ENCODE data around the gene CPSF3.

Gene CPSF3

GRCh38 chr2:9422321-9423099 lies 944 bp upstream of the CPSF3 start:
- DNase-seq, result no peak

DNA sequence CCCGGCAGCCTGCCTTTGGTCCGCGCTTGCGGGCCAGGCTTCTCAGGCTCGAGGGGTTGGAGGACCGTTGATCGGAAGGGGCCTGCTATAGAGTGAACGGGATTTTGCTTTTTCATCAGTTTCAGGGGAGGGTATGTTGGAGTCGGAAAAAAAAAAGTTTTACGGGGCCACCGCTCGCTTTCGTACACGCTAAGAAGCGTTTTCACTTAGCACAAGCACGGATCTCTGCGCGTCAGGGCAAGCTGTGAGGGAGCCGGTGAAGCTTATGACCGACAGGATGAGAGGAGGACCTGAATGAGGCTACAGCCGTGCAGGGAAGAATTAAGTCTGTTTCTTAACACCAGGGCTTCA lies 443 bp downstream of the CPSF3 start:
- no peak for DNase-seq

- no peak for DNase-seq
These were observed 1.2 kb downstream of the CPSF3 start for GRCh38 chr2:9424447-9425164.

DNA sequence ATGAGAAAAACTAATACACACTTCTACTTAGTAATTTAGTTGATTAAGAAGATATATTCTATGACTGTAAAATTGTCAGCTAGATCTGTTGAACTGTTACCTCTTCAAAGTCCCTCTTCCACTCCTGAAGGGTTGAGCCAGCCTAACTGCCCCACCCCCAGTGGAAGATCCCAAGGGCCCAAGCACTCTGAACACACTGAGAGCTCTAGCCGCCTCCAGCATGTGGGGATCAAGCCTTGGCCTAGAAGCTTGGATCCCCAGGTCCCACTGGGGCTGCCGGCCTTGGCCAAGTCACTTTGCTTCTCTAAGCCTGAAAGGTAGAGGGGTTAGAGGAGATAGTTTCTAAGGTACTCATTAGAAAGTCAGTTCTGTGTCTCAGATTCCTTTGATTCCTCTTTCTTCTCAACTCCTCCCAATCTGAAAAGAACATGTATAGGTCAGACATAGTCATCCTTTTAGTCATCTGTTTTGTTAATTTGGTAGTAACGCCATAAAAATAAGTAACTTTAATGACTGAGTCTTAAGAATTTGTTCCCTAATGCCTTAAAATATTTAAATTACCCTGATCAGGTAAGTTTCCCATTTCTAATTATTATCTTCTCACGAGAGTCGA lies 5.6 kb downstream of the CPSF3 start:
- no peak for DNase-seq

DNA sequence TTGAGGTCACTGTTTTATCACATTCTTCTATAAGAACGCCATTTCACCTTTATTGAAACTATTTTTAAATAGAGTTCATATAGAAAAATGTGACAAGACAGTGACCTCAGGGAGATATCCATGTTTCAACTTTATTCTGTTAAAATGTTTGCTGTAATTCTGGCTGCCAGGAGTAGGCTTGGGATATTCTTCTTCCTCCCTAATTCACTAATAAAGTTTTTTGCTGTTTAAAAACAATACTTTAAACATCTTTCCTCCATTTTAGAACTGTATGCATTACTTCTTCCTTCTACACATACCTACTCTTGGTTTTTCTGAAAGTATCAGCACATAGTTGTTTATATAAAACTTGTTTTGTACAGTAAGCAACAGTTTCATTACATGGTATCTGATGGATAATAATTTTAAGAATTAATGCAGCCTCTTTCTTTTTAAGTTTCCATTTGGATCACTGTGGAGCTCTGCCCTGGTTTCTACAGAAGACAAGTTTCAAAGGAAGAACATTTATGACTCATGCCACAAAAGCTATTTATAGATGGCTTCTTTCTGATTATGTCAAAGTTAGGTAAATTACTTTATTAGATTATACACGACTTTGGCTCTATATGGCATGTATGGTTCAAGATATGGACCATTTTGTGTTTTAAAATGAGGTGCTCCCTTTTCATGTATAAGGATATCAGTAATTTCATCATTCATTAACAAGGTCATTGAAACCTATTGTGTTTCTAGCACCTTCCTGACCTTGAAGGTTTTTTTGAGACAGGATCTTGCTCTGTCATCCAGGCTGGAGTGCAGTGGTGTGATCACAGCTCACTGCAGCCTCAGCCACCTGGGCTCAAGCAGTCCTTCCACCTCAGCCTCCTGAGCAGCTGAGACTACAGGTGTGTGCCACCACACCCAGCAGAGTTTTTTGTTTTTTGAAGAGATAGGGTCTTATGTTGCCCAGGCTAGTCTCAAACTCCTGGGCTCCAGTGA lies 7.2 kb downstream of the CPSF3 start:
- no peak for DNase-seq

- DNase-seq, result no peak
These were observed 11.0 kb downstream of the CPSF3 start for GRCh38 chr2:9434489-9434888.

GRCh38 chr2:9439536-9439935 lies 16.1 kb downstream of the CPSF3 start:
- DNase-seq, result no peak

GRCh38 chr2:9440058-9440727 lies 16.7 kb downstream of the CPSF3 start:
- DNase-seq, result no peak

DNA sequence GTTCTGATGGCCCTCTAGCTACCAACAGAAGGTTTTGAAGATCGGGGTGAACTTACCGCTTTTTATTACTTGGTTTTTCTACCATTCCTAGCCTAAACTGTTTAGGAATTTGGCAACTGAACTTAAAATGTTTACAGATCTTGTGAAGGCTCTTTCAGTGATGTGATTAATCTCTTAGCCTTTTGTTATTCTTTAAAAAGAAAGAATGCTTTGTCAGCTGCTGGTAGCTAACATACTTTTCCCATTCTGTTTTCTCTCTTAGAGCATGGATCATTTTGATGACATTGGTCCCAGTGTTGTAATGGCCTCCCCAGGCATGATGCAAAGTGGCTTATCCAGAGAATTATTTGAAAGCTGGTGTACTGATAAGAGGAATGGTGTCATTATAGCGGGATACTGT lies 18.1 kb downstream of the CPSF3 start:
- DNase-seq, result no peak

GRCh38 chr2:9443526-9443925 lies 20.1 kb downstream of the CPSF3 start:
- DNase-seq, result no peak

- DNase-seq, result no peak
These were observed 21.6 kb downstream of the CPSF3 start for GRCh38 chr2:9445089-9445488.

DNA sequence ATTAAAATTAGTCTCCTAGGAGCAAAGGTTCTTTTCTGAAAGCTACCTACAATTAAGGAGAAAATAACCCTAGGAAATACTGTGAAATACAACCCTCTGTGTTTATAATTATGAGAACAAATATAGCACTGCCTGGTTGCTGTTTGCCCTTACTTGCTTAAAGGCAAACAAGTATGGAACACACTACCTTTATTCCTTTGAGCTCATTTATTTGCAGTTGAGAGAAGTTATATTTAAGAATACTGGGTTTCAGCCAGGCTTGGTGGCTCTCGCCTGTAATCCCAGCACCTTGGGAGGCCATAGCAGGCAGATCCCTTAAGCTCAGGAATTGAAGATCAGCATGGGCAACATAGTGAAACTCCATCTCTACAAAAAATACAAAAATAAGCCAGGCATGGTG lies 27.8 kb downstream of the CPSF3 start:
- DNase-seq, result no peak

- no peak for DNase-seq
These were observed 37.1 kb downstream of the CPSF3 start for GRCh38 chr2:9460441-9461017.

GRCh38 chr2:9461079-9461478 lies 37.6 kb downstream of the CPSF3 start:
- DNase-seq, result no peak

GRCh38 chr2:9462313-9462712 lies 38.9 kb downstream of the CPSF3 start:
- no peak for DNase-seq

GRCh38 chr2:9462886-9463697 lies 39.6 kb downstream of the CPSF3 start:
- DNase-seq, result no peak

- no peak for DNase-seq
These were observed 40.2 kb downstream of the CPSF3 start for GRCh38 chr2:9463698-9464034.

DNA sequence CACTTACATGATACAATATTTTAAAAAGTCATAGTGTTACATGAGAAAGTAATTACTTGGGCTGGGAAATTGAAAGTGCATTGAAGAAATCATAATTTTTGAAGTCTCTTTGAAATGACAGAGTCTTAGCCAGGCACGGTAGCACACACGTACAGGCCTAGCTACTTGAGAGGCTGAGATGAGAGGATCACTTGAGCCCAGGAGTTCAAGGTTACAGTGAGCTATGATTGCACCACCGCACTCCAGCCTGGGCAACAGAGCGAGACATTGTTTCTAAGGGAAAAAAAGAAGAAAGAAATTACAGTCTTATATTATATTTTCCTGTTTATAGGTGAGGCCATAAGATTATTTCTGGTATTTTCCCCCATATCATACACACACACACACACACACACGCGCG lies 41.7 kb downstream of the CPSF3 start:
- no peak for DNase-seq

DNA sequence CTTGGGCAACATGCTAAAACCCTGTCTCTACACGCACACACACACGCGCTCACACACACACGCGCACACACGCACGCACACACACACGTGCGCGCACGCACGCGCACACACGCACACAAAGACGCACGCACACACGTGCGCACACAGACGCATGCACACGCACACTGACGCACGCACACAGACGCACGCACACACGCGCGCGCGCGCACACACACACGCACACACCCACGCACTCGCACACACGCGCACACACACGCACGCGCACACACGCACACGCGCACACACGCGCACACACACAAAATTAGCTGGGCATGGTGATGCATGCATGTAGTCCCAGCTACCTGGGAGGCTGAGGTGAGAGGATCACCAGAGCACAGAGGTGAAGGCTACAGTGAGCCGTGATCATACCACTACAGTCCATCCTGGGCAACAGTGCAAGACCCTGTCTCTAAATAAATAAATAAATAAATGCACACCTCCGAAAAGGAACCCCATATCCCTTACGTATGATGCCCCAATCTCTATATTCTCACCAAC lies 42.8 kb downstream of the CPSF3 start:
- DNase-seq, result no peak

DNA sequence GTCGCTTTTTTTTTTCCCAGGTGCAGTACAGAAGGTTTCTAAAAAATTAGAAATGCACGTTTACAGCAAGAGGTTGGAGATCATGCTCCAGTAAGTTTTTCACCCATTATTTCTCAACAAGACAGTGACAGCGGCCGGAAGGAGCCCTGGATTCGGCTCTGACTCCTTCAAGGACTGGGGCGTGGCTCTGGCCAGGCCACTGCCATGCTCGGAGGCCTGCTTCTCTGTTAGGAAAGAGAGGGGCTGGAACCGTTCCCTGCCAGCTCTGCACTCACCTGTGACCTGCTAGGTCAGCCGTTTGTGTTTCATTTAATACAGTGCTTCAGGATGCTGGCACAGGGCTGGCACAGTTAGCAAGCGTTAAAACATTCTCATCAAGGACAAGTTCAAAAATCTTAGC lies 44.2 kb downstream of the CPSF3 start:
- no peak for DNase-seq

DNA sequence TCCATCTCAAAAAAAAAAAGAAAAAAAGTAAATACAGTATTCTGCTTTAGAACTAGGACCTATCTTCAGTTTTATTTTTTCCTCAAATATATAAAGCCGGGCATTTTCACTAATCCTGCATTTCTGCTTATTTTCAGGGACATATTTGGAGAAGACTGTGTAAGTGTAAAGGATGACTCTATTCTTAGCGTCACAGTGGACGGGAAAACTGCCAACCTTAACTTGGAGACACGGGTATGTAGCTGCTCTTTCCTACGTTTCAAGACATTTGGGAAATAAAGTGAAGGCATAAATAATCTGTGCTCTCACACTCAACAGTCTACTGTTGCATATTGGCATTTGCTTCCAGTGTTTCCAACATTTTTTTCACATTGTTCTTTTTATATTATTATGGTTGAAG lies 47.8 kb downstream of the CPSF3 start:
- no peak for DNase-seq

Data from NCI-H2107 (cell line).